H1 (cell line): ENCODE results near the gene PIGL. TPM values are rescaled to one million over a fixed set of nuclear protein-coding genes. Genes with fewer than 3 reads are reported as not detected.

ENCODE experiments used
- CTCF ChIA-PET: fragments of 300-600 bp; sonication (Branson Sonifier 250); formaldehyde crosslinking; loops from one replicate; lab custom pipeline; 2021; ENCODE audit not compliant: partially characterized antibody; lab: Charles Lee
- POLR2A ChIA-PET: fragments of 300-600 bp; sonication (Branson Sonifier 250); formaldehyde crosslinking; loops from one replicate; lab custom pipeline; 2021; ENCODE audit warnings: inconsistent platforms; ENCODE audit not compliant: partially characterized antibody; lab: Charles Lee
- DNase-seq, 2 experiments: peaks; one replicate each; pipeline versions ENCODE4 v3.0.0 to v3.0.0-alpha.2; 2010 to 2022; ENCODE audit warnings: low spot score in 2 of 2, low read depth in 1 of 2, mixed read lengths in 1 of 2
- FAIRE-seq: peaks from 2 replicates; lab custom pipeline; 2011; peaks lifted over from hg19 to GRCh38; lab: Jason Lieb, UNC
- H2AFZ ChIP-seq: 2 replicates; pipeline ENCODE4 v1.8.1; 2012; ENCODE audit warnings: low read length, inconsistent platforms
- H2AK5ac ChIP-seq: 2 replicates; pipeline ENCODE4 v1.6.1; 2013; ENCODE audit warnings: low read depth, low read length
- H2BK120ac ChIP-seq: replicated peaks from 2 replicates; pipeline ENCODE3; 2013; ENCODE audit warnings: low read depth, low read length, inconsistent platforms
- H2BK12ac ChIP-seq: 2 replicates; pipeline ENCODE4 v1.6.1; 2013; ENCODE audit warnings: low read depth, low read length
- H2BK15ac ChIP-seq: 2 replicates; pipeline ENCODE4 v1.6.1; 2013; ENCODE audit warnings: low read length
- H2BK20ac ChIP-seq: 2 replicates; pipeline ENCODE4 v1.6.1; 2013; ENCODE audit warnings: low read length
- H2BK5ac ChIP-seq: 2 replicates; pipeline ENCODE4 v1.6.1; 2013; ENCODE audit warnings: low read depth, low read length
- H3K14ac ChIP-seq: 2 replicates; pipeline ENCODE4 v1.6.1; 2013; ENCODE audit warnings: inconsistent platforms; ENCODE audit not compliant: insufficient read length
- H3K18ac ChIP-seq: 2 replicates; pipeline ENCODE4 v1.6.1; 2013; ENCODE audit warnings: low read length; ENCODE audit errors: extremely low read depth
- H3K23ac ChIP-seq: 2 replicates; pipeline ENCODE4 v1.6.1; 2013; ENCODE audit warnings: inconsistent platforms; ENCODE audit not compliant: insufficient read length
- H3K23me2 ChIP-seq: 2 replicates; pipeline ENCODE4 v1.6.1; 2013; ENCODE audit warnings: low read depth, low read length
- H3K27ac ChIP-seq: 2 replicates; pipeline ENCODE4 v1.6.1; 2011; ENCODE audit warnings: low read depth, low read length, inconsistent platforms
- H3K27me3 ChIP-seq, 4 experiments: replicated peaks in 1 of 4; 1 replicate in 1 of 4; 2 replicates in 3 of 4; pipeline versions ENCODE4 v1.6.1 to v1.8.1; 2011 to 2013; ENCODE audit warnings: low read length in 3 of 4, mild to moderate bottlenecking in 3 of 4, inconsistent platforms in 2 of 4, mixed read lengths in 2 of 4, moderate library complexity in 1 of 4; ENCODE audit not compliant: control insufficient read depth in 3 of 4, insufficient read depth in 3 of 4; ENCODE audit errors: extremely low read depth in 1 of 4
- H3K36me3 ChIP-seq, 4 experiments: 2 replicates each; pipeline versions ENCODE4 v1.6.1 to v1.8.1; 2011 to 2013; ENCODE audit warnings: mild to moderate bottlenecking in 4 of 4, low read length in 3 of 4, moderate library complexity in 2 of 4, control low read depth in 1 of 4, inconsistent platforms in 1 of 4; ENCODE audit not compliant: insufficient read depth in 4 of 4, control insufficient read depth in 2 of 4
- H3K4ac ChIP-seq: replicated peaks from 2 replicates; pipeline ENCODE3; 2013; ENCODE audit warnings: low read length, low read depth, mixed read lengths, inconsistent platforms; ENCODE audit not compliant: insufficient read length
- H3K4me1 ChIP-seq, 4 experiments: replicated peaks in 1 of 4; 1 replicate in 1 of 4; 2 replicates in 3 of 4; pipeline versions ENCODE4 v1.6.1 to v1.8.1; 2011 to 2013; ENCODE audit warnings: low read length in 3 of 4, inconsistent platforms in 2 of 4, mixed read lengths in 1 of 4; ENCODE audit not compliant: insufficient read depth in 4 of 4, control insufficient read depth in 3 of 4
- H3K4me2 ChIP-seq, 2 experiments: 2 replicates each; pipeline versions ENCODE4 v1.6.1 to v1.8.1; 2011 to 2013; ENCODE audit warnings: low read depth in 2 of 2, low read length in 2 of 2, control low read depth in 1 of 2, inconsistent platforms in 1 of 2, mild to moderate bottlenecking in 1 of 2; ENCODE audit not compliant: insufficient read depth in 1 of 2
- H3K4me3 ChIP-seq, 4 experiments: fragments of 200-600, 300-600 bp in 1 of 4; sonication (generic), shearing (Covaris generic), sonication (Bioruptor Twin) in 1 of 4; 2 replicates each; pipeline versions ENCODE4 v1.5.1 to v1.8.1; 2011 to 2016; ENCODE audit warnings: low read length in 4 of 4, low read depth in 3 of 4, control low read depth in 2 of 4, inconsistent platforms in 2 of 4, mild to moderate bottlenecking in 2 of 4, mixed read lengths in 1 of 4, moderate library complexity in 1 of 4; ENCODE audit not compliant: insufficient read depth in 2 of 4; ENCODE audit errors: extremely low read depth in 1 of 4
- H3K56ac ChIP-seq: replicated peaks from 2 replicates; pipeline ENCODE3; 2013; ENCODE audit warnings: low read depth, mild to moderate bottlenecking, mixed read lengths, low read length, inconsistent platforms; ENCODE audit not compliant: insufficient read length
- H3K79me1 ChIP-seq: 2 replicates; pipeline ENCODE4 v1.6.1; 2013; ENCODE audit warnings: low read depth, low read length, control low read depth
- H3K79me2 ChIP-seq, 2 experiments: 2 replicates each; pipeline versions ENCODE4 v1.6.1 to v1.8.1; 2012 to 2013; ENCODE audit warnings: low read length in 2 of 2, mild to moderate bottlenecking in 2 of 2, inconsistent platforms in 1 of 2; ENCODE audit not compliant: insufficient read depth in 2 of 2, control insufficient read depth in 1 of 2
- H3K9ac ChIP-seq, 4 experiments: replicated peaks in 1 of 4; 1 replicate in 1 of 4; 2 replicates in 3 of 4; pipeline versions ENCODE4 v1.6.1 to v1.8.1; 2011 to 2013; ENCODE audit warnings: low read depth in 3 of 4, low read length in 3 of 4, control low read depth in 2 of 4, mild to moderate bottlenecking in 2 of 4, moderate library complexity in 2 of 4, inconsistent platforms in 1 of 4; ENCODE audit errors: extremely low read depth in 1 of 4
- H3K9me3 ChIP-seq, 2 experiments: 2 replicates each; pipeline versions ENCODE4 v1.6.1 to v1.8.1; 2012 to 2013; ENCODE audit warnings: mild to moderate bottlenecking in 2 of 2, moderate library complexity in 2 of 2, control low read depth in 1 of 2, inconsistent platforms in 1 of 2, low read depth in 1 of 2, low read length in 1 of 2, mixed read lengths in 1 of 2; ENCODE audit not compliant: insufficient read depth in 2 of 2
- H4K20me1 ChIP-seq, 2 experiments: replicated peaks in 1 of 2; 2 replicates each; pipeline versions ENCODE3 to v1.8.1; 2011 to 2013; ENCODE audit warnings: inconsistent platforms in 2 of 2, low read length in 2 of 2, mild to moderate bottlenecking in 1 of 2; ENCODE audit not compliant: insufficient read depth in 2 of 2, control insufficient read depth in 1 of 2
- H4K5ac ChIP-seq: 2 replicates; pipeline ENCODE4 v1.6.1; 2013; ENCODE audit warnings: low read length, low read depth, mixed read lengths, inconsistent platforms; ENCODE audit not compliant: insufficient read length
- H4K8ac ChIP-seq: 2 replicates; pipeline ENCODE4 v1.8.0; 2013; ENCODE audit warnings: mild to moderate bottlenecking, moderate library complexity, low read length, inconsistent platforms; ENCODE audit not compliant: insufficient read depth; ENCODE audit errors: extremely low read depth
- H4K91ac ChIP-seq: replicated peaks from 2 replicates; pipeline ENCODE3; 2013; ENCODE audit warnings: low read length, mixed read lengths, inconsistent platforms; ENCODE audit not compliant: insufficient read length
- RAD21 ChIP-seq, 2 experiments: IDR thresholded peaks in 1 of 2; conservative IDR thresholded peaks in 1 of 2; 2 replicates each; pipeline ENCODE4 v1.6.1; 2011; ENCODE audit warnings: low read depth in 2 of 2, low read length in 2 of 2, improper control_type of control experiment in 1 of 2, inconsistent platforms in 1 of 2, mild to moderate bottlenecking in 1 of 2, moderate library complexity in 1 of 2
- TAF7 ChIP-seq: optimal IDR thresholded peaks from 2 replicates; pipeline ENCODE3; 2011; ENCODE audit warnings: low read depth, mild to moderate bottlenecking, inconsistent platforms, low read length, moderate library complexity, borderline replicate concordance
- ZNF274 ChIP-seq: IDR thresholded peaks from 2 replicates; pipeline ENCODE4 v1.7.0; 2012; ENCODE audit warnings: low read length, borderline replicate concordance; ENCODE audit errors: extremely low read depth
- WGBS, 2 experiments: shearing (Covaris generic) in 1 of 2; methylation state at CpG; one replicate each; pipeline versions ENCODE4 v1.1.6 to v1.1.7; 2013 to 2015; ENCODE audit warnings: low lambda C conversion rate in 2 of 2, mixed read lengths in 2 of 2, inconsistent platforms in 1 of 2, low coverage in 1 of 2, missing lambda C conversion rate in 1 of 2; ENCODE audit not compliant: insufficient replicate concordance in 2 of 2, insufficient coverage in 1 of 2, insufficient read length in 1 of 2; ENCODE audit errors: extremely low coverage in 1 of 2, missing lambda C conversion rate in 1 of 2; 5-methylcytosine and 5-hydroxymethylcytosine counted together
- polyA plus RNA-seq, 7 experiments: library from polyadenylated mRNA; depleted of rRNA in 3 of 7; stranded (reverse) in 5 of 7; unstranded in 2 of 7; fragments of >200 nt in 5 of 7; fragments of 200-250 nt in 2 of 7; gene quantifications; 1 replicate in 5 of 7; 2 replicates in 1 of 7; 4 replicates in 1 of 7; pipeline versions ENCODE4 v1.2.1 to v1.2.3, GENCODE V29; 2011 to 2013; ENCODE audit warnings: missing spikeins in 2 of 7, mixed read lengths in 2 of 7
- total RNA-seq: library from RNA; stranded (reverse); fragmentation: NEBNext Ultra II Directional; extraction: Animal tissue kit (Norgen Biotek cat#: 25700); gene quantifications from 2 replicates; pipeline ENCODE4 v1.2.1, GENCODE V29; 2021
- TF ChIP-seq, protein P1 (sequence below), 3 experiments: IDR thresholded peaks; 1 replicate in 2 of 3; 2 replicates in 1 of 3; pipeline versions ENCODE4 v1.5.1 to v1.6.1; 2011; ENCODE audit warnings: low read length in 3 of 3, mild to moderate bottlenecking in 3 of 3, inconsistent platforms in 2 of 3, low read depth in 1 of 3, moderate library complexity in 1 of 3; ENCODE audit not compliant: insufficient read depth in 1 of 3; ENCODE audit errors: control extremely low read depth in 1 of 3

The PIGL gene
- total and polyA plus RNA-seq, 2 of the 8 experiments (the other 6 are each of a cell fraction or from before 2014, with no cell fraction given) = 28.4 to 30.8 TPM

DNA sequence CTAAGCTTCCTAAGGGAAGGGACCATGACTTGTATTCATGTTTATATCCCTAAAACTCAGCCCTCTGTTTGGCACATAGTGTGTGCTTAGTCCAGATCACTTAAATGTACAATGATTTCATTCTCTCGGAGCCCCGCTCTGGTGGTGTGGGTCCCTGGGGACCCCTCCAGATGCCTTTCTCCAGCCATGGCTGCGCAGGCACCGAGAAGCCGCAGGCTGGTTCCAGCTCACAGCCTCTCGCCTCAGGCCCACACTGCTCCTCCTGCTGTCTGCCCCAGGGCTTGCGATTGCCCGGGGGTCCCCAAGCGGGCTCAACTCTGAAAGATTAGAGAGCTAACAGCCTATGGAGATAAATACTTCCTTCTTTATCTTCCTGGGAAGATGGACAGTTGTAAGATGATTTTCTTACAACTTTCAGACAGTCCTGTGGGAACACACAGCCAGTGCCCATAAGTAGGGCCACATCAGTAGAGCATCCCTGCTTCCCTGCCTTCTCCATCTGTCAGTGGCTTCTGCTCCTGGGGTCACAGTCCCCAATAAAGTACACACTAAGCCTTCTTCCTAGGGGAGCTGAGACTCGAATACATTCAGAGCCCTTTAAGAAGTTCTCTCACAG is 70.0 kb downstream of the PIGL start:
- Histone ChIP-seq H3K9me3 (no peaks in the 10 kb centered on the region), H2BK12ac (no peak overlapping the region), H2BK20ac (no peak overlapping the region), H2BK15ac (no peak overlapping the region), H4K8ac (no peak overlapping the region), H4K91ac (no peak overlapping the region), H2BK5ac (no peak overlapping the region), H3K23me2 (0 out of 2 replicates have a peak, but pooled peaks cover 2% of the 10 kb centered on the region), H3K79me1 (no peaks in the 10 kb centered on the region), H3K56ac (no peak overlapping the region), H3K4ac (no peak overlapping the region), H2AFZ (no peak overlapping the region), H3K4me1 (peaks cover 2 to 9% (median 7%) of the 10 kb centered on the region in 4 experiments), H3K36me3 (no peaks in the 10 kb centered on the region), H4K5ac (no peak overlapping the region), H2BK120ac (no peak overlapping the region), H3K14ac (no peak overlapping the region), H3K79me2 (no peaks in the 10 kb centered on the region), H3K4me3 (no peak overlapping the region), H3K9ac (no peak overlapping the region), H3K27ac (no peak overlapping the region), H2AK5ac (no peak overlapping the region), H3K4me2 (no peak overlapping the region; a peak in 1 of 4 replicates), H3K27me3 (peaks cover 0 to 4% (median 1%) of the 10 kb centered on the region in 4 experiments; a peak in 2 of 7 replicates), H3K23ac (no peak overlapping the region), H3K18ac (no peak overlapping the region), H4K20me1 (peaks cover 0 to 1% of the 10 kb centered on the region in 2 experiments)
- DNase-seq (peak in 1 of 2 experiments; percentile 54), FAIRE-seq (no peak)
- TF ChIP-seq RAD21 (IDR thresholded peaks at IDR 0.05 in 1 of 2, conservative IDR thresholded peaks at IDR 0.05 in 1 of 2; ENCODE audit: low read depth in 2 of 2, low read length in 2 of 2) = peak in 1 of 2 experiments; percentile 35; a peak in 2 of 4 replicates
- TF ChIP-seq ZNF274 = no peak
- TF ChIP-seq TAF7 = no peak
- TF ChIP-seq, protein P1, sequence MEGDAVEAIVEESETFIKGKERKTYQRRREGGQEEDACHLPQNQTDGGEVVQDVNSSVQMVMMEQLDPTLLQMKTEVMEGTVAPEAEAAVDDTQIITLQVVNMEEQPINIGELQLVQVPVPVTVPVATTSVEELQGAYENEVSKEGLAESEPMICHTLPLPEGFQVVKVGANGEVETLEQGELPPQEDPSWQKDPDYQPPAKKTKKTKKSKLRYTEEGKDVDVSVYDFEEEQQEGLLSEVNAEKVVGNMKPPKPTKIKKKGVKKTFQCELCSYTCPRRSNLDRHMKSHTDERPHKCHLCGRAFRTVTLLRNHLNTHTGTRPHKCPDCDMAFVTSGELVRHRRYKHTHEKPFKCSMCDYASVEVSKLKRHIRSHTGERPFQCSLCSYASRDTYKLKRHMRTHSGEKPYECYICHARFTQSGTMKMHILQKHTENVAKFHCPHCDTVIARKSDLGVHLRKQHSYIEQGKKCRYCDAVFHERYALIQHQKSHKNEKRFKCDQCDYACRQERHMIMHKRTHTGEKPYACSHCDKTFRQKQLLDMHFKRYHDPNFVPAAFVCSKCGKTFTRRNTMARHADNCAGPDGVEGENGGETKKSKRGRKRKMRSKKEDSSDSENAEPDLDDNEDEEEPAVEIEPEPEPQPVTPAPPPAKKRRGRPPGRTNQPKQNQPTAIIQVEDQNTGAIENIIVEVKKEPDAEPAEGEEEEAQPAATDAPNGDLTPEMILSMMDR (IDR thresholded peaks at IDR 0.05; ENCODE audit: control extremely low read depth in 1 of 3, insufficient read depth in 1 of 3, low read depth in 1 of 3, low read length in 3 of 3) = peak; percentile 23 to 37 (median 32)
- POLR2A ChIA-PET = interaction anchor here (1.1 to 1.6 kb wide), 5 partner anchors 11 to 94 kb away, joined by 3 to 6 read pairs (median 5); partner anchors contain the start of genes CENPV, NCOR1, PIGL and UBB
- WGBS, 2 experiments = 90% methylated on average over 10 of the region's 10 CpGs; no CpG with 5 or more reads in 1 of the 2 experiments
- CTCF ChIA-PET = interaction anchor here (0.6 to 4.4 kb wide), 12 partner anchors 9 to 89 kb away, joined by 3 to 27 read pairs (median 6); no protein-coding TSS in a partner anchor
